ENCODE data around the gene SLC10A7.

The SLC10A7 gene

GRCh38 chr4:146244496-146244895 is 277.2 kb downstream of the SLC10A7 start:
- no peak overlapping the region for H2BK120ac ChIP-seq (ENCODE audit: low read depth, low read length)
- peak overlapping the region in 1 of 2 experiments; percentile 34 for H3K18ac ChIP-seq (ENCODE audit: low read depth in 1 of 2, low read length in 2 of 2)
- H4K8ac ChIP-seq (ENCODE audit: low read length) = no peak overlapping the region
- H3K27me3 ChIP-seq (ENCODE audit: control insufficient read depth in 1 of 2, insufficient read depth in 1 of 2, low read length in 2 of 2) = no peaks in the 10 kb centered on the region
- no peak overlapping the region for H3K4ac ChIP-seq (ENCODE audit: low read depth in 1 of 2, low read length in 2 of 2)
- H2BK5ac ChIP-seq (ENCODE audit: low read depth, low read length, poor library complexity, severe bottlenecking) = no peak overlapping the region
- no peak overlapping the region for H4K91ac ChIP-seq (ENCODE audit: low read length)
- no peak overlapping the region for H3K14ac ChIP-seq (ENCODE audit: low read length in 2 of 2)
- H3K4me1 ChIP-seq (ENCODE audit: control insufficient read depth, insufficient read depth, low read depth, low read length) = peaks cover 12% of the 10 kb centered on the region
- no peak overlapping the region for H3K23ac ChIP-seq (ENCODE audit: low read length in 2 of 2)
- H3K4me2 ChIP-seq (ENCODE audit: low read length, poor library complexity, severe bottlenecking) = no peak overlapping the region
- H2BK15ac ChIP-seq (ENCODE audit: low read depth, poor library complexity, severe bottlenecking) = no peak overlapping the region
- no peak overlapping the region for H3K27ac ChIP-seq (ENCODE audit: low read length, poor library complexity, severe bottlenecking)
- H2AK5ac ChIP-seq (ENCODE audit: low read length, severe bottlenecking) = no peak overlapping the region
- peak overlapping the region in 1 of 2 experiments; percentile 39 for H2BK12ac ChIP-seq (ENCODE audit: low read length in 2 of 2)
- 86% methylated on average over 9 of the region's 9 CpGs for WGBS
- H3K4me3 ChIP-seq (ENCODE audit: insufficient read depth in 1 of 2, low read depth in 1 of 2, low read length in 2 of 2) = no peak overlapping the region
- H3K9me3 ChIP-seq (ENCODE audit: control insufficient read depth, low read length) = no peaks in the 10 kb centered on the region
- H3K36me3 ChIP-seq (ENCODE audit: control insufficient read depth in 1 of 2, insufficient read depth in 2 of 2, low read depth in 1 of 2, low read length in 2 of 2) = no peaks in the 10 kb centered on the region
- no peak overlapping the region for H3K9ac ChIP-seq (ENCODE audit: low read length)
- no peaks in the 10 kb centered on the region for H3K79me1 ChIP-seq (replicated peaks; ENCODE audit: low read length, poor library complexity, severe bottlenecking)
- H2AFZ ChIP-seq (ENCODE audit: low read depth, low read length) = no peak overlapping the region
- DNase-seq = no peak

GRCh38 chr4:146243883-146244277 is 277.9 kb downstream of the SLC10A7 start:
- Histone ChIP-seq H3K18ac (ENCODE audit: low read depth in 1 of 2, low read length in 2 of 2) (peak overlapping the region in 1 of 2 experiments; percentile 21), H2BK5ac (ENCODE audit: low read depth, low read length, poor library complexity, severe bottlenecking) (no peak overlapping the region), H2BK120ac (ENCODE audit: low read depth, low read length) (no peak overlapping the region), H3K27me3 (ENCODE audit: control insufficient read depth in 1 of 2, insufficient read depth in 1 of 2, low read length in 2 of 2) (no peaks in the 10 kb centered on the region), H3K79me1 (replicated peaks; ENCODE audit: low read length, poor library complexity, severe bottlenecking) (no peaks in the 10 kb centered on the region), H3K4me2 (ENCODE audit: low read length, poor library complexity, severe bottlenecking) (no peak overlapping the region), H3K4me1 (ENCODE audit: control insufficient read depth, insufficient read depth, low read depth, low read length) (peaks cover 12% of the 10 kb centered on the region), H2AFZ (ENCODE audit: low read depth, low read length) (no peak overlapping the region), H3K4me3 (ENCODE audit: insufficient read depth in 1 of 2, low read depth in 1 of 2, low read length in 2 of 2) (no peak overlapping the region), H2BK15ac (ENCODE audit: low read depth, poor library complexity, severe bottlenecking) (no peak overlapping the region), H3K14ac (ENCODE audit: low read length in 2 of 2) (no peak overlapping the region), H3K4ac (ENCODE audit: low read depth in 1 of 2, low read length in 2 of 2) (peak overlapping the region in 1 of 2 experiments; percentile 57), H3K27ac (ENCODE audit: low read length, poor library complexity, severe bottlenecking) (no peak overlapping the region), H4K8ac (ENCODE audit: low read length) (no peak overlapping the region), H3K23ac (ENCODE audit: low read length in 2 of 2) (no peak overlapping the region), H2AK5ac (ENCODE audit: low read length, severe bottlenecking) (no peak overlapping the region), H3K9ac (ENCODE audit: low read length) (no peak overlapping the region), H3K9me3 (ENCODE audit: control insufficient read depth, low read length) (no peaks in the 10 kb centered on the region), H4K91ac (ENCODE audit: low read length) (no peak overlapping the region), H3K36me3 (ENCODE audit: control insufficient read depth in 1 of 2, insufficient read depth in 2 of 2, low read depth in 1 of 2, low read length in 2 of 2) (no peaks in the 10 kb centered on the region), H2BK12ac (ENCODE audit: low read length in 2 of 2) (peak overlapping the region in 1 of 2 experiments; percentile 0)
- DNase-seq = no peak
- 92% methylated on average over 17 of the region's 17 CpGs for whole genome bisulfite sequencing

GRCh38 chr4:146243141-146243882 is 278.4 kb downstream of the SLC10A7 start:
- Histone ChIP-seq H2BK12ac (ENCODE audit: low read length in 2 of 2) (peak overlapping the region; percentile 49 to 75), H3K18ac (ENCODE audit: low read depth in 1 of 2, low read length in 2 of 2) (peak overlapping the region; percentile 6 to 16), H3K27ac (ENCODE audit: low read length, poor library complexity, severe bottlenecking) (no peak overlapping the region), H3K4me2 (ENCODE audit: low read length, poor library complexity, severe bottlenecking) (no peak overlapping the region), H3K4me3 (ENCODE audit: insufficient read depth in 1 of 2, low read depth in 1 of 2, low read length in 2 of 2) (no peak overlapping the region), H2AFZ (ENCODE audit: low read depth, low read length) (peak overlapping the region; percentile 29), H4K91ac (ENCODE audit: low read length) (peak overlapping the region; percentile 57), H2BK120ac (ENCODE audit: low read depth, low read length) (no peak overlapping the region), H3K14ac (ENCODE audit: low read length in 2 of 2) (peak overlapping the region in 1 of 2 experiments; percentile 75), H4K8ac (ENCODE audit: low read length) (no peak overlapping the region), H2BK15ac (ENCODE audit: low read depth, poor library complexity, severe bottlenecking) (peak overlapping the region; percentile 48), H3K23ac (ENCODE audit: low read length in 2 of 2) (no peak overlapping the region), H3K27me3 (ENCODE audit: control insufficient read depth in 1 of 2, insufficient read depth in 1 of 2, low read length in 2 of 2) (no peaks in the 10 kb centered on the region), H3K36me3 (ENCODE audit: control insufficient read depth in 1 of 2, insufficient read depth in 2 of 2, low read depth in 1 of 2, low read length in 2 of 2) (no peaks in the 10 kb centered on the region), H2BK5ac (ENCODE audit: low read depth, low read length, poor library complexity, severe bottlenecking) (no peak overlapping the region), H3K4ac (ENCODE audit: low read depth in 1 of 2, low read length in 2 of 2) (peak overlapping the region; percentile 43 to 57), H3K9me3 (ENCODE audit: control insufficient read depth, low read length) (no peaks in the 10 kb centered on the region), H3K79me1 (replicated peaks; ENCODE audit: low read length, poor library complexity, severe bottlenecking) (no peaks in the 10 kb centered on the region), H3K4me1 (ENCODE audit: control insufficient read depth, insufficient read depth, low read depth, low read length) (peaks cover 12% of the 10 kb centered on the region), H3K9ac (ENCODE audit: low read length) (no peak overlapping the region), H2AK5ac (ENCODE audit: low read length, severe bottlenecking) (no peak overlapping the region)
- 69% methylated on average over 24 of the region's 24 CpGs for WGBS
- DNase-seq = no peak

GRCh38 chr4:146238107-146238506 is 283.6 kb downstream of the SLC10A7 start:
- no peak overlapping the region for H2BK5ac ChIP-seq (ENCODE audit: low read depth, low read length, poor library complexity, severe bottlenecking)
- no peak overlapping the region for H2AK5ac ChIP-seq (ENCODE audit: low read length, severe bottlenecking)
- no peak overlapping the region for H3K9ac ChIP-seq (ENCODE audit: low read length)
- no peaks in the 10 kb centered on the region for H3K9me3 ChIP-seq (ENCODE audit: control insufficient read depth, low read length)
- no peak for DNase-seq
- 100% methylated on average over 3 of the region's 3 CpGs for WGBS
- no peak overlapping the region for H3K4ac ChIP-seq (ENCODE audit: low read depth in 1 of 2, low read length in 2 of 2)
- H4K8ac ChIP-seq (ENCODE audit: low read length) = no peak overlapping the region
- no peak overlapping the region for H3K23ac ChIP-seq (ENCODE audit: low read length in 2 of 2)
- H2BK15ac ChIP-seq (ENCODE audit: low read depth, poor library complexity, severe bottlenecking) = no peak overlapping the region
- no peak overlapping the region for H3K4me2 ChIP-seq (ENCODE audit: low read length, poor library complexity, severe bottlenecking)
- H3K27ac ChIP-seq (ENCODE audit: low read length, poor library complexity, severe bottlenecking) = no peak overlapping the region
- no peaks in the 10 kb centered on the region for H3K36me3 ChIP-seq (ENCODE audit: control insufficient read depth in 1 of 2, insufficient read depth in 2 of 2, low read depth in 1 of 2, low read length in 2 of 2)
- H3K79me1 ChIP-seq (replicated peaks; ENCODE audit: low read length, poor library complexity, severe bottlenecking) = no peaks in the 10 kb centered on the region
- H3K14ac ChIP-seq (ENCODE audit: low read length in 2 of 2) = no peak overlapping the region
- H3K27me3 ChIP-seq (ENCODE audit: control insufficient read depth in 1 of 2, insufficient read depth in 1 of 2, low read length in 2 of 2) = no peaks in the 10 kb centered on the region
- H3K18ac ChIP-seq (ENCODE audit: low read depth in 1 of 2, low read length in 2 of 2) = no peak overlapping the region
- H2BK120ac ChIP-seq (ENCODE audit: low read depth, low read length) = no peak overlapping the region
- no peak overlapping the region for H2BK12ac ChIP-seq (ENCODE audit: low read length in 2 of 2)
- peaks cover 8% of the 10 kb centered on the region for H3K4me1 ChIP-seq (ENCODE audit: control insufficient read depth, insufficient read depth, low read depth, low read length)
- no peak overlapping the region for H3K4me3 ChIP-seq (ENCODE audit: insufficient read depth in 1 of 2, low read depth in 1 of 2, low read length in 2 of 2)
- no peak overlapping the region for H2AFZ ChIP-seq (ENCODE audit: low read depth, low read length)
- H4K91ac ChIP-seq (ENCODE audit: low read length) = no peak overlapping the region

Measured in mesenchymal stem cell (in vitro differentiated cells and primary cell).